ENCODE results near the gene ORM1.

The ORM1 gene

DNA sequence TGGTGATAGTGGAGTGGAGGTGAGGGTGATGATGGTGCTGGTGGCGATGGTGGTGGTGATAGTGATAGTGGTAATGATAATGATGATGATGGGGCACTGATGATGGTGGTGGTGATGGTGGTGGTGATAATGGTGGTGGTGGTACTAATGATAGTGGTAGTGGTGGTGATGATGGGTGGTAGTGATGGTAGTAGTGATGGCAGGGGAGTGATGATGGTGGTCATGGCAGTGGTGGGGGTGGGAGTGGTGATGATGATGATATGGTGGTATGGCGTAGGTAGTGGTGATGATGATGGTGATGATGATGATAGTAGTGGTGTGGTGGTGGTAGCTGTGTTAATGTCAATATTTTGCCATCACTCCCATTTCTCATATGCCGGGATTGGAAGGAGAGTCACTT lies 44.5 kb upstream of the ORM1 start:
- ChIA-PET POLR2A (no interaction called here), CTCF (no interaction called here)
- TF ChIP-seq HDGF (IDR thresholded peaks at IDR 0.05; ENCODE audit: borderline replicate concordance) (no peak), SUZ12 (IDR thresholded peaks at IDR 0.05) (no peak), BHLHE40 (IDR thresholded peaks at IDR 0.05; ENCODE audit: borderline replicate concordance) (no peak), PKNOX1 (IDR thresholded peaks at IDR 0.05) (no peak), ZNF384 (IDR thresholded peaks at IDR 0.05) (no peak), ELF4 (IDR thresholded peaks at IDR 0.05) (no peak), NFRKB (IDR thresholded peaks at IDR 0.05) (no peak), ARNT (IDR thresholded peaks at IDR 0.05) (no peak), TARDBP (IDR thresholded peaks at IDR 0.05) (no peak), FOXA1 (IDR thresholded peaks at IDR 0.05) (no peak), CTBP1 (IDR thresholded peaks at IDR 0.05; ENCODE audit: borderline replicate concordance) (no peak)
- no peak for DNase-seq (ENCODE audit: extremely low spot score)

- TF ChIP-seq PKNOX1 (IDR thresholded peaks at IDR 0.05): no peak
- no peak for TF ChIP-seq L3MBTL2 (conservative IDR thresholded peaks at IDR 0.05)
- TF ChIP-seq ARNT (IDR thresholded peaks at IDR 0.05): no peak
- no peak for TF ChIP-seq CTBP1 (IDR thresholded peaks at IDR 0.05; ENCODE audit: borderline replicate concordance)
- no peak for TF ChIP-seq SP1 (IDR thresholded peaks at IDR 0.05)
- no peak for TF ChIP-seq TARDBP (IDR thresholded peaks at IDR 0.05)
- no peak for TF ChIP-seq BHLHE40 (IDR thresholded peaks at IDR 0.05; ENCODE audit: borderline replicate concordance)
- no peak for TF ChIP-seq FOXM1 (IDR thresholded peaks at IDR 0.05; ENCODE audit: borderline replicate concordance)
- TF ChIP-seq HDGF (IDR thresholded peaks at IDR 0.05; ENCODE audit: borderline replicate concordance): no peak
- TF ChIP-seq ZNF384 (IDR thresholded peaks at IDR 0.05): no peak
- no peak for TF ChIP-seq SUZ12 (IDR thresholded peaks at IDR 0.05)
- TF ChIP-seq NFRKB (IDR thresholded peaks at IDR 0.05): no peak
- no peak for TF ChIP-seq FOXK2 (IDR thresholded peaks at IDR 0.05)
- TF ChIP-seq LEF1 (IDR thresholded peaks at IDR 0.05; ENCODE audit: borderline replicate concordance): no peak
- no peak for TF ChIP-seq ELF4 (IDR thresholded peaks at IDR 0.05)
- no peak for TF ChIP-seq FOXA1 (IDR thresholded peaks at IDR 0.05)
- ChIA-PET POLR2A (no interaction called here), CTCF (interaction anchor here (0.7 to 1.3 kb wide), 2 partner anchors 12 to 14 kb away, joined by 3 read pairs; no protein-coding TSS in a partner anchor)
- no peak for DNase-seq (ENCODE audit: extremely low spot score)
These were observed 43.9 kb upstream of the ORM1 start for GRCh38 chr9:114278881-114279570.

- no peak for DNase-seq (ENCODE audit: extremely low spot score)
- ChIA-PET CTCF (interaction anchor here (0.7 to 1.3 kb wide), 3 partner anchors 11 to 172 kb away, joined by 3 to 5 read pairs (median 3); no protein-coding TSS in a partner anchor), POLR2A (no interaction called here)
- TF ChIP-seq PKNOX1 (IDR thresholded peaks at IDR 0.05) (no peak), ELF4 (IDR thresholded peaks at IDR 0.05) (no peak), FOXA1 (IDR thresholded peaks at IDR 0.05) (no peak), TARDBP (IDR thresholded peaks at IDR 0.05) (no peak)
These were observed 43.2 kb upstream of the ORM1 start for GRCh38 chr9:114279693-114280092.

GRCh38 chr9:114280636-114281472 lies 42.0 kb upstream of the ORM1 start:
- no peak for DNase-seq (ENCODE audit: extremely low spot score)
- ChIA-PET POLR2A (no interaction called here), CTCF (interaction anchor here (1.2 kb wide), 1 partner anchor 173 kb away, joined by 5 read pairs; no protein-coding TSS in a partner anchor)
- TF ChIP-seq TARDBP (IDR thresholded peaks at IDR 0.05) (no peak), CTBP1 (IDR thresholded peaks at IDR 0.05; ENCODE audit: borderline replicate concordance) (no peak), PKNOX1 (IDR thresholded peaks at IDR 0.05) (no peak), FOXM1 (IDR thresholded peaks at IDR 0.05; ENCODE audit: borderline replicate concordance) (no peak), ARNT (IDR thresholded peaks at IDR 0.05) (no peak), NFRKB (IDR thresholded peaks at IDR 0.05) (no peak), ELF4 (IDR thresholded peaks at IDR 0.05) (no peak), BHLHE40 (IDR thresholded peaks at IDR 0.05; ENCODE audit: borderline replicate concordance) (no peak), FOXK2 (IDR thresholded peaks at IDR 0.05) (no peak), SUZ12 (IDR thresholded peaks at IDR 0.05) (no peak), ZNF384 (IDR thresholded peaks at IDR 0.05) (no peak), LEF1 (IDR thresholded peaks at IDR 0.05; ENCODE audit: borderline replicate concordance) (no peak), SP1 (IDR thresholded peaks at IDR 0.05) (no peak), FOXA1 (IDR thresholded peaks at IDR 0.05) (no peak)

DNA sequence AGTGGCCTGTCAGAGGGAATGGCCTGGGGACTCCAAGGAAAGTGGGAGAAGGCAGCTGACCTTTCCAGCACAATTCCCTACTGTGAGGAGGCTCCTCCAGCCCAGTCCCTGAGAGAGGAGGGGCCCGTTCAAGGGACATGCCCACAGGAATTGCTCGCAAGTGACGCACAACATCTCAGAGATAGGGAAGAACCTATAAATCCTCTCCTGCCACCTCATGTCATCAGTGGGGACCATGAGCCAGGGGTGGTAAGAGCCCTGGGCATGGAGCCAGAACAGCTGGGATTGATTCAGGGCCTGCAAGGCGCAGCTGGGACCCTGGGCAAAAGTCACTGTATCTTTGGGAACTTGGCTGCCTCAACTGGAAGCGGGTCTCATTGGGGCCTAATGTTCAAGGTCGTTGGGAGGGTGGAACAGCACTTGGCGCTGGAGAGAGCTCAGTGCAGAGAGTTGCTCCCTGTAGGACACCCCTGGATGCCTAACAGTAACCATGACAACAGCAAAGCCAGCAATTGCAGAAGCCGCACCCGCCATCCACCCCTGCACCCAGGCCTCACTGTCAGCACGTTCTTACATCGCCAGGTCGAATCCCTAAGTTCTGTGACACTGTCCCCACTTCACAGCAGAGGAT lies 41.3 kb upstream of the ORM1 start:
- TF ChIP-seq FOXA1 (IDR thresholded peaks at IDR 0.05): no peak
- POLR2A ChIA-PET: no interaction called here
- CTCF ChIA-PET: no interaction called here
- no peak for DNase-seq (ENCODE audit: extremely low spot score)

Measured in HEK293T (cell line).